ENCODE results near the gene GLDC. TPM values are rescaled to one million over a fixed set of nuclear protein-coding genes. Genes with fewer than 3 reads are reported as not detected.

The GLDC gene
- total and polyA plus RNA-seq, 10 of the 15 experiments (the other 5 are each of a cell fraction or from before 2014, with no cell fraction given), result 33.1 to 165 (median 114) TPM

DNA sequence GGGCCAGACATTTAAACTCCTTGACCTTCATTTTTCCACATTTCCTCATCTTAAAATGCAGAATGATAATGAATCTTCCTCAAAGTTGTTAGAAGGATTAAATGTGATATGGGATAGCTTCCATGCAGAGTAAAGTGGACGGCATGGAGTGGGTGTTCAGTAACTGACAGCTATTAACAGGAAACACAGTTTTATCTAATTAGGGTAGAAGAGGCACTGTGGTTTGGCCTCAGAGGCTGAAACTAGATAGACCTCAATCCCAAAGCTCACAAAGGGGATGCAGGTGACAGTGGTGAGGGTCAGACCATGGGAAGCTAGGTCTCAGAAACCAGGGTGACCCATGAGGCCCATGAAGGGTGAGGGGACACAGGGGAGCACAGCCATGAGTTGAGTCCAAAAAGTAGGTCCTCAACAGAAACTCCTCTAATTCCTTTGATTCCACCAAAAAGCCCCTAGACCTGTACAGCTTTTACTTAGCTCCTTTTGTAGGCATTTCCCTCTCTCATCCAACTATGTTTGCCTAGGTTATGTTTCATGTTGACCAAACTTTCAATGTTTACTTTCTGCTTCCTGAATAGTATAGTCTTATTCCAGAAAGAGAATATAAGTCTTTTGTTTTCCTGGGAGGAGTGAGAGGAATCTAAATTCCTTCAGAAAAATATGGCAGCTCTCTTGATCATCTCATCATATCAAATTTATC lies 27.9 kb upstream of the GLDC start (continued):
- TF ChIP-seq, protein P1, sequence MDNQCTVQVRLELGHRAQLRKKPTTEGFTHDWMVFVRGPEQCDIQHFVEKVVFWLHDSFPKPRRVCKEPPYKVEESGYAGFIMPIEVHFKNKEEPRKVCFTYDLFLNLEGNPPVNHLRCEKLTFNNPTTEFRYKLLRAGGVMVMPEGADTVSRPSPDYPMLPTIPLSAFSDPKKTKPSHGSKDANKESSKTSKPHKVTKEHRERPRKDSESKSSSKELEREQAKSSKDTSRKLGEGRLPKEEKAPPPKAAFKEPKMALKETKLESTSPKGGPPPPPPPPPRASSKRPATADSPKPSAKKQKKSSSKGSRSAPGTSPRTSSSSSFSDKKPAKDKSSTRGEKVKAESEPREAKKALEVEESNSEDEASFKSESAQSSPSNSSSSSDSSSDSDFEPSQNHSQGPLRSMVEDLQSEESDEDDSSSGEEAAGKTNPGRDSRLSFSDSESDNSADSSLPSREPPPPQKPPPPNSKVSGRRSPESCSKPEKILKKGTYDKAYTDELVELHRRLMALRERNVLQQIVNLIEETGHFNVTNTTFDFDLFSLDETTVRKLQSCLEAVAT (IDR thresholded peaks at IDR 0.05), result 0 out of 2 replicates have a peak, but pooled peaks have one; percentile 32
- TF ChIP-seq ATF7 (IDR thresholded peaks at IDR 0.05; ENCODE audit: low read depth) (peak; percentile 41; the same call in 1 of the 2 replicates), EED (IDR thresholded peaks at IDR 0.05; ENCODE audit: low read depth) (peak; percentile 77), BCL11A (IDR thresholded peaks at IDR 0.05; ENCODE audit: low read depth, low read length) (peak; percentile 89), SMARCA5 (IDR thresholded peaks at IDR 0.05) (0 out of 2 replicates have a peak, but pooled peaks have one; percentile 47), NR2F1 (conservative IDR thresholded peaks at IDR 0.05) (peak; percentile 96), RUNX3 (IDR thresholded peaks at IDR 0.05; ENCODE audit: low read length) (peak; percentile 91), BHLHE40 (IDR thresholded peaks at IDR 0.05; ENCODE audit: borderline replicate concordance in 1 of 2, low read depth in 2 of 2, low read length in 1 of 2) (peak; percentile 75 to 86), NBN (IDR thresholded peaks at IDR 0.05) (peak; percentile 66; the same call in 1 of the 2 replicates), GATAD2B (conservative IDR thresholded peaks at IDR 0.05; ENCODE audit: low read depth) (peak; percentile 72; the same call in 1 of the 2 replicates), EP300 (IDR thresholded peaks at IDR 0.05; ENCODE audit: borderline replicate concordance in 1 of 2, control insufficient read depth in 1 of 2, low read depth in 2 of 2, low read length in 2 of 2) (peak; percentile 66 to 77; a peak in 2 of 4 replicates), BMI1 (IDR thresholded peaks at IDR 0.05; ENCODE audit: borderline replicate concordance) (peak; percentile 52; the same call in 1 of the 2 replicates), SREBF2 (IDR thresholded peaks at IDR 0.05; ENCODE audit: low read length) (no peak), MEF2B (IDR thresholded peaks at IDR 0.05; ENCODE audit: partially characterized antibody, poor library complexity, severe bottlenecking) (peak; percentile 49), NFYA (IDR thresholded peaks at IDR 0.05; ENCODE audit: borderline replicate concordance, low read depth, low read length) (no peak), EGR1 (IDR thresholded peaks at IDR 0.05; ENCODE audit: borderline replicate concordance in 1 of 2, low read depth in 2 of 2, low read length in 2 of 2) (no peak), IKZF1 (conservative IDR thresholded peaks at IDR 0.05) (peak; percentile 96), ZNF24 (IDR thresholded peaks at IDR 0.05) (no peak), ZNF217 (IDR thresholded peaks at IDR 0.05) (0 out of 2 replicates have a peak, but pooled peaks have one; percentile 29), ASH2L (IDR thresholded peaks at IDR 0.05; ENCODE audit: borderline replicate concordance, low read depth) (no peak), PAX5 (IDR thresholded peaks at IDR 0.05; ENCODE audit: borderline replicate concordance, low read depth, low read length) (peak; percentile 68; the same call in 1 of the 2 replicates), BACH1 (IDR thresholded peaks at IDR 0.05; ENCODE audit: borderline replicate concordance) (0 out of 2 replicates have a peak, but pooled peaks have one; percentile 54), MTA2 (IDR thresholded peaks at IDR 0.05; ENCODE audit: low read depth) (peak; percentile 97), SUZ12 (IDR thresholded peaks at IDR 0.05; ENCODE audit: unreplicated experiment) (no peak)
- TF ChIP-seq, protein P2, sequence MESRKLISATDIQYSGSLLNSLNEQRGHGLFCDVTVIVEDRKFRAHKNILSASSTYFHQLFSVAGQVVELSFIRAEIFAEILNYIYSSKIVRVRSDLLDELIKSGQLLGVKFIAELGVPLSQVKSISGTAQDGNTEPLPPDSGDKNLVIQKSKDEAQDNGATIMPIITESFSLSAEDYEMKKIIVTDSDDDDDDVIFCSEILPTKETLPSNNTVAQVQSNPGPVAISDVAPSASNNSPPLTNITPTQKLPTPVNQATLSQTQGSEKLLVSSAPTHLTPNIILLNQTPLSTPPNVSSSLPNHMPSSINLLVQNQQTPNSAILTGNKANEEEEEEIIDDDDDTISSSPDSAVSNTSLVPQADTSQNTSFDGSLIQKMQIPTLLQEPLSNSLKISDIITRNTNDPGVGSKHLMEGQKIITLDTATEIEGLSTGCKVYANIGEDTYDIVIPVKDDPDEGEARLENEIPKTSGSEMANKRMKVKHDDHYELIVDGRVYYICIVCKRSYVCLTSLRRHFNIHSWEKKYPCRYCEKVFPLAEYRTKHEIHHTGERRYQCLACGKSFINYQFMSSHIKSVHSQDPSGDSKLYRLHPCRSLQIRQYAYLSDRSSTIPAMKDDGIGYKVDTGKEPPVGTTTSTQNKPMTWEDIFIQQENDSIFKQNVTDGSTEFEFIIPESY (IDR thresholded peaks at IDR 0.05), result no peak
- TF ChIP-seq, protein P3, sequence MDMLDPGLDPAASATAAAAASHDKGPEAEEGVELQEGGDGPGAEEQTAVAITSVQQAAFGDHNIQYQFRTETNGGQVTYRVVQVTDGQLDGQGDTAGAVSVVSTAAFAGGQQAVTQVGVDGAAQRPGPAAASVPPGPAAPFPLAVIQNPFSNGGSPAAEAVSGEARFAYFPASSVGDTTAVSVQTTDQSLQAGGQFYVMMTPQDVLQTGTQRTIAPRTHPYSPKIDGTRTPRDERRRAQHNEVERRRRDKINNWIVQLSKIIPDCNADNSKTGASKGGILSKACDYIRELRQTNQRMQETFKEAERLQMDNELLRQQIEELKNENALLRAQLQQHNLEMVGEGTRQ (IDR thresholded peaks at IDR 0.05; ENCODE audit: borderline replicate concordance, low read depth, low read length), result no peak

Data from GM12878 (cell line).